ENCODE measurements around the gene DTWD1. TPM values are rescaled to one million over a fixed set of nuclear protein-coding genes. Genes with fewer than 3 reads are reported as not detected.
"Not testable (repeated sequence)": the region's sequence is repeated elsewhere in the genome, so short reads cannot be mapped to it uniquely, and the experiment has no call there.

Gene DTWD1
- total and polyA plus RNA-seq, 12 donors, result 11.7 to 45.7 (median 22.2) TPM

DNA sequence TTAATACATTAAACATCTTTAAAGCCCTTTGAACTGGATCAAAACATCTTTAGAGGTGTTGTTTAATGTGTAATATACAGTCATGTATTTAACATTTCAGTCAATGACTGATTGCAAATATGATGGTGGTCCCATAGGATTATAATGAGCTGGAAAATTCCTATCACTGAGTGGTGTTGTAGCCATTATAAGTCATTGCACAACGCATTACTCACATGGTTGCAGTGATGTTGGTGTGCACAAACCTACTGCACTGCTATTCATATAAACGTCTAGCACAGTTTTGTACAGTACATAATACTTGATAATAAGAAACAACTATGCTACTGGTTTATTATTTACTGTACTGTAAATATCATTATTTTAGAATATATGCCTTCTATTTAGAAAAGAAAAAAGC lies 75.6 kb downstream of the DTWD1 start:
- no peak overlapping the region for H3K4me3 ChIP-seq
- no peaks in the 10 kb centered on the region for H3K9me3 ChIP-seq (replicated peaks in 1 of 3)
- intact Hi-C loops (cut with DNase I), result no loop called here
- H3K36me3 ChIP-seq (replicated peaks in 1 of 2), result no peaks in the 10 kb centered on the region
- TF ChIP-seq, protein P1, sequence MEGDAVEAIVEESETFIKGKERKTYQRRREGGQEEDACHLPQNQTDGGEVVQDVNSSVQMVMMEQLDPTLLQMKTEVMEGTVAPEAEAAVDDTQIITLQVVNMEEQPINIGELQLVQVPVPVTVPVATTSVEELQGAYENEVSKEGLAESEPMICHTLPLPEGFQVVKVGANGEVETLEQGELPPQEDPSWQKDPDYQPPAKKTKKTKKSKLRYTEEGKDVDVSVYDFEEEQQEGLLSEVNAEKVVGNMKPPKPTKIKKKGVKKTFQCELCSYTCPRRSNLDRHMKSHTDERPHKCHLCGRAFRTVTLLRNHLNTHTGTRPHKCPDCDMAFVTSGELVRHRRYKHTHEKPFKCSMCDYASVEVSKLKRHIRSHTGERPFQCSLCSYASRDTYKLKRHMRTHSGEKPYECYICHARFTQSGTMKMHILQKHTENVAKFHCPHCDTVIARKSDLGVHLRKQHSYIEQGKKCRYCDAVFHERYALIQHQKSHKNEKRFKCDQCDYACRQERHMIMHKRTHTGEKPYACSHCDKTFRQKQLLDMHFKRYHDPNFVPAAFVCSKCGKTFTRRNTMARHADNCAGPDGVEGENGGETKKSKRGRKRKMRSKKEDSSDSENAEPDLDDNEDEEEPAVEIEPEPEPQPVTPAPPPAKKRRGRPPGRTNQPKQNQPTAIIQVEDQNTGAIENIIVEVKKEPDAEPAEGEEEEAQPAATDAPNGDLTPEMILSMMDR (IDR thresholded peaks at IDR 0.05), result no peak
- TF ChIP-seq POLR2A (IDR thresholded peaks at IDR 0.05), result no peak
- H3K4me1 ChIP-seq (replicated peaks in 1 of 2), result no peaks in the 10 kb centered on the region
- H3K27me3 ChIP-seq, result no peaks in the 10 kb centered on the region
- DNase-seq, result no peak
- 75 to 87% (median 76%) methylated on average over 2 of the region's 2 CpGs for WGBS, 4 donors
- H3K27ac ChIP-seq, result no peak overlapping the region

DNA sequence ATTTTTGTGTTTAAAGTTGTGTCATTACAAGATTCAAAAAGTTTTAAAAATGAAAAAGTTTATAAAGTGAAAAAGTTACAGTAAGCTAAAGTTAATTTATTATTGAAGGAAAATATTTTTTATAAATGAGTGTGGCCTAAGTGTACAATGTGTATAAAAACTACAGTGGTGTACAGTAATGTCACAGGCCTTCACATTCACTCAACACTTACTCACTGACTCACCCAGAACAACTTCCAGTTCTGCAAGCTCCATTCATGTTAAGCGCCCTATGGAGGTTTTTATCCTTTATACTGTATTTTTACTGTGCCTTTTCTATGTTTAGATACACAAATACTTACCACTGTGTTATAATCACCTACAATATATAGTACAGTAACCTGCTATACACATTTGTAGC lies 76.3 kb downstream of the DTWD1 start:
- no peak for TF ChIP-seq POLR2A (IDR thresholded peaks at IDR 0.05)
- TF ChIP-seq, protein P1 (IDR thresholded peaks at IDR 0.05), result no peak
- no peaks in the 10 kb centered on the region for H3K27me3 ChIP-seq
- 88 to 100% (median 93%) methylated on average over 1 of the region's 1 CpG for WGBS, 4 donors
- DNase-seq, result no peak
- intact Hi-C loops (cut with DNase I), result no loop called here
- H3K4me1 ChIP-seq (replicated peaks in 1 of 2), result no peaks in the 10 kb centered on the region
- H3K27ac ChIP-seq, result no peak overlapping the region
- no peak overlapping the region for H3K4me3 ChIP-seq
- H3K9me3 ChIP-seq (replicated peaks in 1 of 3), result no peaks in the 10 kb centered on the region
- H3K36me3 ChIP-seq (replicated peaks in 1 of 2), result no peaks in the 10 kb centered on the region

DNA sequence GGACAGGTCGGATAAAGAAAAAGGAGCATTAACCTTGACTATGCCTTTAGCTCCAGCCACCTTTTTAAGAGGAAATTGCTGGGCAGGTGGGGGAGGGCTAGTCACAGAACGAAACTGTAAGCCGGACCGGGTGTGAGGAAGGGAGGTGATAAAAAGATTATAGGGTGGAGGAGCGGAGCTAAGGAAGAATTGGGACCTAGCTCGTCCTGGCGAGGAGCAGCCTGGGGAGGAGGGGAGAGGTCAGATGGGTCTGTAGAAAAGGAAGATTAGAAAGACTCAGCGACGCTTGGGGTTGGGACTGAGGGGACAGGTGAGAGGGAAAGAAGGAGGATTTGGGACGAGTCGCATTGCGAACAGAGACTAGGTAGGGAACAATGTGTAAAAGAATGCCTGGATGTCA lies 82.1 kb downstream of the DTWD1 start:
- H3K27ac ChIP-seq; intact Hi-C loops (cut with DNase I); H3K4me3 ChIP-seq; H3K27me3 ChIP-seq; DNase-seq; H3K4me1 ChIP-seq (replicated peaks in 1 of 2); H3K9me3 ChIP-seq (replicated peaks in 1 of 3); H3K36me3 ChIP-seq (replicated peaks in 1 of 2): not testable (repeated sequence)
- 80 to 89% (median 84%) methylated on average over 12 of the region's 12 CpGs for WGBS, 4 donors

Other genes with a start within 250 kb of the DTWD1 start
- gene FGF7, start 197.8 kb upstream of the DTWD1 start, total RNA-seq, result 10 to 100 TPM in 2 of 9 donors, 1 to 10 TPM in 6, under 1 TPM in 1; 0.48 to 14.2 (median 4.3) TPM
- 1 to 10 TPM; 4.2 to 7.8 (median 6.2) TPM for gene FGF7, start 197.8 kb upstream of the DTWD1 start, polyA plus RNA-seq
- gene FAM227B, start 230 bp upstream of the DTWD1 start, total RNA-seq, result 10 to 100 TPM in 5 of 9 donors, 1 to 10 TPM in 4; 1.4 to 20.4 (median 11.3) TPM
- gene FAM227B, start 230 bp upstream of the DTWD1 start, polyA plus RNA-seq, result 1 to 10 TPM; 6.8 to 7.5 (median 7.3) TPM